ENCODE results near the gene FGFBP1. TPM values are rescaled to one million over a fixed set of nuclear protein-coding genes. Genes with fewer than 3 reads are reported as not detected.

The FGFBP1 gene
- total RNA-seq, 6 donors from 2014 or later = 3.1 to 14.4 (median 4.9) TPM; not detected in 2

DNA sequence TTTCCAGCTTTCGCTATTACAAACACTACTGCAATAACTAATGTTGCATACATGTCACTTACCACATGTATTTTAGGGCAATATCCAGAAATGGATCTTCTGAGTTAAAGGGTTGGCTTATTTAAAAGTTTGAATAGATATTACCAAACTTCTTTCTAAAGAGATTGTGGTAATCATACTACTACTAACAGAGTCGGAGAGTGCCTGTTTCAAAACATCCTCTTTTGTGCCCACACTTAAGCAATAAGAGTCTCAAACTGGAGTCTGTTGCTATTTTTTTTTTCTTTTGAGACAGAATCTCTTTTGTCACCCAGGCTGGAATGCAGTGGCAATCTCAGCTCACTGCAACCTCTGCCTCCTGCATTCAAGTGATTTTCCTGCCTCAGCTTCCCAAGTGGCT, 35.8 kb downstream of the FGFBP1 start:
- ATAC-seq (ENCODE audit: low FRiP score in 2 of 2) (peak in 1 of 2 donors; percentile 33), DNase-seq (no peak)
- WGBS, 2 donors = 54 to 65% methylated on average over 2 of the region's 2 CpGs
- Histone ChIP-seq H3K9me3 (no peaks in the 10 kb centered on the region), H3K36me3 (no peaks in the 10 kb centered on the region), H3K4me1 (peaks cover 0 to 8% (median 0%) of the 10 kb centered on the region in 4 donors), H3K4me3 (no peak overlapping the region), H3K27ac (peak overlapping the region in 2 of 4 donors; percentile 53 to 70), H3K27me3 (no peaks in the 10 kb centered on the region)
- no peak for TF ChIP-seq POLR2A (IDR thresholded peaks at IDR 0.05)
- TF ChIP-seq, protein P1, sequence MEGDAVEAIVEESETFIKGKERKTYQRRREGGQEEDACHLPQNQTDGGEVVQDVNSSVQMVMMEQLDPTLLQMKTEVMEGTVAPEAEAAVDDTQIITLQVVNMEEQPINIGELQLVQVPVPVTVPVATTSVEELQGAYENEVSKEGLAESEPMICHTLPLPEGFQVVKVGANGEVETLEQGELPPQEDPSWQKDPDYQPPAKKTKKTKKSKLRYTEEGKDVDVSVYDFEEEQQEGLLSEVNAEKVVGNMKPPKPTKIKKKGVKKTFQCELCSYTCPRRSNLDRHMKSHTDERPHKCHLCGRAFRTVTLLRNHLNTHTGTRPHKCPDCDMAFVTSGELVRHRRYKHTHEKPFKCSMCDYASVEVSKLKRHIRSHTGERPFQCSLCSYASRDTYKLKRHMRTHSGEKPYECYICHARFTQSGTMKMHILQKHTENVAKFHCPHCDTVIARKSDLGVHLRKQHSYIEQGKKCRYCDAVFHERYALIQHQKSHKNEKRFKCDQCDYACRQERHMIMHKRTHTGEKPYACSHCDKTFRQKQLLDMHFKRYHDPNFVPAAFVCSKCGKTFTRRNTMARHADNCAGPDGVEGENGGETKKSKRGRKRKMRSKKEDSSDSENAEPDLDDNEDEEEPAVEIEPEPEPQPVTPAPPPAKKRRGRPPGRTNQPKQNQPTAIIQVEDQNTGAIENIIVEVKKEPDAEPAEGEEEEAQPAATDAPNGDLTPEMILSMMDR (IDR thresholded peaks at IDR 0.05) = no peak

DNA sequence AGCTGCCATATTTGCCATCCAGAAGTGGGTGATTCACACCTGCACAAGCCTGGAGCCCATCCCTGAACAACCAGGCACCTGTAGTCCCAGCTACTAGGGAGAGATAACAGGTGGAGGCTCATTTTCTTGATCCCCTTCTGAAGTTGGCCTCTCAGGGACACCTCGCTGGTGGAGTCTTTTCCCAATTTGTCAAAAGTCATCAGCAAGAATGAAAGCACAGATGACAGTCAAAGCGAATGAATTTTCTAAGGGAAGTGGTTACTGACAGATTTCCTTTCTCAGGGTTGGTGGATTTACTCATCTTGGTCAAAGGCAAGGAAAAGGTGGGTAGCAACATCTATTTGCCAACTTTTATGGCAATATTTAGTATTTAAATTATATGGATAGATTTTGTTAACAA, 36.5 kb downstream of the FGFBP1 start:
- peak overlapping the region in 1 of 4 donors; percentile 40 for H3K27ac ChIP-seq
- no peaks in the 10 kb centered on the region for H3K9me3 ChIP-seq
- no peaks in the 10 kb centered on the region for H3K36me3 ChIP-seq
- H3K4me1 ChIP-seq = peaks cover 0 to 8% (median 0%) of the 10 kb centered on the region in 4 donors
- no peak overlapping the region for H3K4me3 ChIP-seq
- ATAC-seq (ENCODE audit: low FRiP score in 2 of 2) (no peak), DNase-seq (no peak)
- 63 to 66% methylated on average over 2 of the region's 2 CpGs for WGBS, 2 donors
- TF ChIP-seq, protein P1 (IDR thresholded peaks at IDR 0.05) = no peak
- no peak for TF ChIP-seq EP300 (IDR thresholded peaks at IDR 0.05)
- TF ChIP-seq POLR2AphosphoS5 (IDR thresholded peaks at IDR 0.05) = no peak
- TF ChIP-seq POLR2A (IDR thresholded peaks at IDR 0.05) = no peak
- no peaks in the 10 kb centered on the region for H3K27me3 ChIP-seq

DNA sequence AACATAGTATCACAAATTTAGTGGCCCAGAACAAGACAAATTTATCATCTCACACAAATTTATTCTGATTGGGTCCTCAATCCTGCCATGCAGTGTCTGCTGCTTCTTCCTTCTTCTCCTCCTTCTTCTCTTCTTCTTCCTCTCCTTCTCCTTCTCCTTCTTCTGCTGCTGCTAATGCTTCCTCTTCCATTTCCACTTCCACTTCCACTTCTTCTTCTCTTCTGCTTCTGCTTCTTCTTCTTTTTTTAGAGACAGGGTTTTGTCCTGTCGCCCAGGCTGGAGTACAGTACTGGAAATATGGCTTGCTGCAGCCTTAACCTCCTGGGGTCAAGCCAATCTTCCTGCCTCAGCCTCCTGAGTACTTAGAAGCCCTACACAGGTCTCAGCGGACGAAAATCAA, 37.5 kb downstream of the FGFBP1 start:
- no peak for ATAC-seq (ENCODE audit: low FRiP score in 2 of 2)
- H3K4me3 ChIP-seq = no peak overlapping the region
- TF ChIP-seq, protein P1 (IDR thresholded peaks at IDR 0.05) = no peak
- TF ChIP-seq POLR2A (IDR thresholded peaks at IDR 0.05) (no peak), EP300 (IDR thresholded peaks at IDR 0.05) (no peak), POLR2AphosphoS5 (IDR thresholded peaks at IDR 0.05) (no peak)
- WGBS, 2 donors = 84 to 92% methylated on average over 3 of the region's 3 CpGs
- H3K27ac ChIP-seq = no peak overlapping the region
- H3K9me3 ChIP-seq = no peaks in the 10 kb centered on the region
- DNase-seq = no peak
- H3K4me1 ChIP-seq = peaks cover 0 to 8% (median 0%) of the 10 kb centered on the region in 4 donors
- H3K27me3 ChIP-seq = no peaks in the 10 kb centered on the region
- no peaks in the 10 kb centered on the region for H3K36me3 ChIP-seq

DNA sequence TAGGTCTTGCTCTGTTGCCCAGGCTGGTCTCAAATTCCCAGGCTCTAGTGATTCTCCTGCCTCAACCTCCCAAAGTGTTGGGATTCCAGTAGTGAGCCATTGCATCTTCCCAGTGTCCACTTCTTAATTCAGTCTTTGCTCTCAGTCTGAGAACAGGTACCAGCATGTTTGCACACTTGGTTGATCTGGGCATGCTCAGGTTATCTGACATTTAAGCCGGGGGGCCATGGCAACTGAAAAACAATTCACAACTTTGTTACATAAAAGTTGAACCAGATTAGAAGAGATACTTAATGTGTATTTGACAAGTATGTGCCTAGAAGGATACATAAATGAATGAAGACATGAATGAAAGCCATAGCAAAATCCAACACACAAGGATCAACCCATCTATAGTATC, 39.0 kb downstream of the FGFBP1 start:
- Histone ChIP-seq H3K4me1 (no peaks in the 10 kb centered on the region), H3K36me3 (no peaks in the 10 kb centered on the region), H3K27ac (no peak overlapping the region), H3K9me3 (no peaks in the 10 kb centered on the region), H3K27me3 (no peaks in the 10 kb centered on the region), H3K4me3 (no peak overlapping the region)
- DNase-seq = no peak
- WGBS, 2 donors = 89 to 95% methylated on average over 1 of the region's 1 CpG
- TF ChIP-seq POLR2AphosphoS5 (IDR thresholded peaks at IDR 0.05) (no peak), POLR2A (IDR thresholded peaks at IDR 0.05) (no peak), EP300 (IDR thresholded peaks at IDR 0.05) (no peak)
- TF ChIP-seq, protein P1 (IDR thresholded peaks at IDR 0.05) = no peak
- ATAC-seq (ENCODE audit: low FRiP score in 2 of 2) = no peak

DNA sequence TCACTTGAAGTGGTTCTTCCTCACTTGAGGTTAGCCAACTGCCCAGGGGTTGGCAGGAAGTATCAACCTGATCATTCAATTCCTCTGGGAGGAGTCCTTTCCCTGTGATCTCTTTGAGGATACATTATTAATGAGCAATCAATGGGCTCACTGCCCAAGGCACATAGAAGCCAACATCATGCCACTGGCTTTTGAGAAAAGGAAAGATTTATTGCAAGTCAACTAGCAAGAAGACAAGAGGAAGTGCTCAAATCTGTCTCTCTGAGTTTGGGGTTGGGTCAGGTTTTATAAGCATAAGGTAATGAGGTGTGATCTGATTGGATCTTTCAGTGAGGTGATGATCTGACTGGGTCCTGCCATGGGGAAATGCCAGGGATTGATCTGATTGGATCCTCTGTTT, 39.6 kb downstream of the FGFBP1 start:
- H3K9me3 ChIP-seq = no peaks in the 10 kb centered on the region
- DNase-seq (no peak), ATAC-seq (ENCODE audit: low FRiP score in 2 of 2) (no peak)
- H3K36me3 ChIP-seq = no peaks in the 10 kb centered on the region
- H3K4me3 ChIP-seq = no peak overlapping the region
- H3K4me1 ChIP-seq = no peaks in the 10 kb centered on the region
- H3K27ac ChIP-seq = no peak overlapping the region
- TF ChIP-seq EP300 (IDR thresholded peaks at IDR 0.05) = no peak
- H3K27me3 ChIP-seq = no peaks in the 10 kb centered on the region

All from upper lobe of left lung (tissue), 6 donors.